GM19438 (cell line): Measurements from ENCODE around the gene FLRT3.

Experiments used
- ATAC-seq: cut with Tn5 transposase; IDR thresholded peaks from one replicate; pipeline ENCODE4 v1.9.1; 2021; ENCODE audit warnings: low read depth; ENCODE audit not compliant: unreplicated experiment

The FLRT3 gene

GRCh38 chr20:14331646-14332045 lies 5.8 kb downstream of the FLRT3 start:
- no peak for ATAC-seq

GRCh38 chr20:14319704-14320103 lies 17.7 kb downstream of the FLRT3 start:
- ATAC-seq, result no peak

DNA sequence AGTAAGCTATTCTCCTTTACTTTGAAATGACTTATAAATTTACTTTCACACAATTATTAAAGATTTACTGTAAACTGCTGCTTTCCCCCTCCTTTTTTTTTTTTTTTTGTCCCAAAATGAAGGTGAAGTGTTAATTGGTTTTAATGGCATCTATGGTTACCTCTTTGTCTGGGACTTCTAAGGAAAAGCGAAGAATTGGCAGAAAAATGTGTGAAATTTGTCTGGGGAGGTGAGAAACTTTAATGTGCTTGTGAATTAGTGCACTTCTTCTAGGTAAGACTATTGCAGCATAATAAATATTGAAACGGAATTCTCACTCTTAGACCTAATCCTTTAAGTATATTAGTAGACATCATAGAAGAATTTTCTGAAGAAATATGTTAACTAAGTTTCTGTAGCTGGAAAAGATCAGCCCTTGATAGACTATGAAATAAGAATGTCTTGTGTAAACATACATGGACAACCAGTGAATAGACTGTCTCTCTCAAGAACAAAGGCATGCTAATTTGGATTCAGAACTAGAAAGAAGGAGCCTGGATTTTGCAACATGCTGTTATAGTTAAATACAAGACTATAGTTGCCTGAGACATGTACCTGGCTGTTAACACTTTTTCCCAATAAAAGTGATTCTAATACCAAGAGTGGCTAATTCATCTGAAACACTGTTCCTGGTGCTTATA lies 23.9 kb downstream of the FLRT3 start:
- no peak for ATAC-seq

DNA sequence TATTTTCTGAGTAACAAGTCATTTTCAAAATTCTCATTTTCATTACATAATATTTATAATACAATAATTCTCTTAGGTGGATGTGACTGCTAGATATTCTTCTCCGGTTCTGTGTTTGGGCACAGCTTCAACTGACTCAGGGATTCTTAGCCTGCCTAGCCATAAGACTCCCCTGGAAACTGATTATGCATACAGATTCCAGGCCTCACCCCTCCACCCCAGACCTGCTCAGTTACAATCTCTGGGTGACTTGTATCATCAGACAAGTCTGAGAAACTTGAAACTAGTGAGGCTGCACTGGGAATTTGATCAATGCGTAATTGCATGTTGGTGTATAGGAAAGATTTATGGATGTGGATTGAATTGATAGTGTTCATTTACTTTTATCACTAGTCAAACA lies 25.4 kb downstream of the FLRT3 start:
- no peak for ATAC-seq

DNA sequence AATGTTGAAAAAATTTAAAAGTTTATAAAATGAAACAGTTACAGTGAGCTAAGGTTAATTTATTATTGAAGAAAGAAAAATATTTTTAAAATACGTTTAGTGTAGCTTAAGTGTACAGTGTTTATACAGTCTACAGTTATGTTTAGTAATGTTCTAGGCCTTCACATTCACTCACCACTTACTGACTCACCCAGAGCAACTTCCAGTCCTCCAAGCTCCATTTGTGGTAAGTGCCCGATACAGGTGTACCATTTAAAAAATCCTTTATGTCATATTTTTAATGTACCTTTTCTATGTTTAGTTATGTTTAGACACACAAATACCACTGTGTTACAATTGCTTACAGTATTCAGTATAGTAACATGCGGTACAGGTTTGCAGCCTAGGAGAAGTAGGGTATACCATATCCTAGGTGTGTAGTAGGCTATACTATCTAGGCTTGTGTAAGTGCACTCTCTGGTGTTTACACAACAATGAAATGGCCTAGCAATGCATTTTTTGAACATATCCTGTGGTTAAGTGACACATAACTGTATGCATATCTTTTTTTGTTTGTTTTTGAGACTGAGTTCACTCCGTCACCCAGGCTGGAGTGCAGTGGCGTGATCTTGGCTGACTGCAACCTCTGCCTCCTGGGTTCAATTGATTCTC lies 26.3 kb downstream of the FLRT3 start:
- ATAC-seq, result no peak

GRCh38 chr20:14307956-14308355 lies 29.5 kb downstream of the FLRT3 start:
- no peak for ATAC-seq

GRCh38 chr20:14304472-14304871 lies 32.9 kb downstream of the FLRT3 start:
- ATAC-seq, result no peak

DNA sequence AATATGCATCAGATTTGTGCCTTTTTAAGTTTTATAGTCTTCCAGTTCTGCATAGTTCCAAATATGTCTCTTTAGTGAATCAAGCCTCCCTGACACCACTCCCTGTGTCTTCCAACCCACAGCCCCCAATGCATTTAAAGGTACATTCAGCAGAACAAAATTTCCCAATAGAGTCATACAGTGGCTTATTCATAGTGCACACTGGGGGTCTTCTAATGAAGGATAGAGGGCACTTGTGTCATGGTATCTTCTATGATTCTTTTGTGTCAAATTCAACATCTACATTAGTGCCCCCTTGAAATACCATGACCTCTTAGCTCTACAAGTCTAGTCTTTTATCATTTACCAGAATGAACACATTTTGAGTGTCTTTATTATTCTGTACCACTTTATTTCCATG lies 33.8 kb downstream of the FLRT3 start:
- no peak for ATAC-seq

- no peak for ATAC-seq
Measured at GRCh38 chr20:14303106-14303505, 34.3 kb downstream of the FLRT3 start.

DNA sequence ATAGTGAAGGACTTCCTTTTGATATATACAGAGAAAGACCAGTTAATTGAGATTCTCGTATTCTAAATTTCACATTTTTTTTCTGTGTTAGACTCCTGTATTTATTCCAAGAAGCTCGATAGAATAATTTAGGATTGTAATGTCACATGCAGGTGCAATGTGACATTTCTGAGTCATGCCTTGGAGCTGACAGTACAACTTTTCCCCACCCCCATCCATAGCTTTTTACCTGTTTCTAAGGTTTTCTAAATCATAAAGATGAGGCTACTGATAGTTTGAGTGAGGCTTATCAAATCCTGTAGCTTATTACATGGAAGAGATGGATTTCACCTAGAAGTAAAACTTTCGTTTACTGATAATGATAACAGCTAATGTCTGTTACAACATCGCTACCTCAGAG lies 37.6 kb downstream of the FLRT3 start:
- ATAC-seq, result no peak

DNA sequence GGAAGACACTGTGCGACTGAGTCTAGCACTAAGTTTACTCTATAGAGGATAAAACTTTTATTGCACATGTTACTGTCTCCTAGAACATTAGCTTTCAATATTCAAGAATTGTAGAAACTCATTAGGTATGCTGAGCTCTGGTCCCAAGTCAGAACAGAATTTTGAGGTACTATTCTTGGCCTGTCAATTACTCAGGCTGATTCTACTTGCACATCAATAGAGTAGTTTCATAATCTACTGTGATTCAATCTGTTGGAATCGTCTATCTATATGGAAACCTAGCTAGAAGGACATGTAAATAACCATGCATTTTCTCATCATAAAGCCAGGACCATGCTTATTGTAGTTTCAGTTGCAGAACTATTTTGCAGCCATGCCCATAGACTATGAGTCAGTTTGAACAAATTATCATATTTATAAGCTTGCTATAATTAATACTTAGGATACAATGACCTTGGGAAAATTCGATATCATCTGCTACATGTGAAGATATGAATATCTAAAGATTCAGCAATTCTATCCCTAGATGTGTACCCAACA lies 41.6 kb downstream of the FLRT3 start:
- ATAC-seq, result no peak

- no peak for ATAC-seq
Measured at GRCh38 chr20:14295238-14295637, 42.2 kb downstream of the FLRT3 start.

GRCh38 chr20:14291502-14291901 lies 45.9 kb downstream of the FLRT3 start:
- ATAC-seq, result no peak

GRCh38 chr20:14288341-14289330 lies 48.8 kb downstream of the FLRT3 start:
- no peak for ATAC-seq

GRCh38 chr20:14284443-14284842 lies 53.0 kb downstream of the FLRT3 start:
- no peak for ATAC-seq

DNA sequence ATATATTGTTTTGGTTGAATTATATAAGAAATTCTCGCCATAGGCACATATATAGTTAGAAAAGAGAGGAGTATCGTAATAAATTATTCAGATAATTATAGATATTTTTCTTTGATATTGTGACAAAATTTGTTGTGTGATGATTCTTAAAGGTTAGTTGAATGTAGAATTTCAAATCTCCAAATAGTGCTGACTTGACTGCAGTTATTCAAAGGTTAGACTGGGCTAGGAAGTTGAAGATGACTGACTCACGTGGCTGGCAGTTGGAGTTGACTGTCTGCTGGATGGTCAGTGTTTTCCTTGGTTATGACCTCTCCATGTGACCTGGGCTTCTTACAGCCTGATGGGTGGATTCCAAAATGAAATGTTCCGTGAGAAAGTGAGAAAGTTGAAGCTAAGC lies 55.3 kb downstream of the FLRT3 start:
- no peak for ATAC-seq
